DOHH2 (cell line): ENCODE results near the gene USF2.

Experiments used
- EZH2phosphoT487 ChIP-seq: fragments of 200-600 bp; sonication (generic); IDR thresholded peaks from 2 replicates; pipeline ENCODE4 v1.6.1; 2017; ENCODE audit warnings: borderline replicate concordance, mild to moderate bottlenecking, antibody characterized with exemption, low read length, moderate library complexity, mixed read lengths
- TF ChIP-seq, protein P1 (sequence below): fragments of 200-600 bp; sonication (generic); IDR thresholded peaks from one replicate; pipeline ENCODE4 v1.5.1; 2014; ENCODE audit warnings: antibody characterized with exemption, mild to moderate bottlenecking, low read depth, low read length; ENCODE audit not compliant: poor library complexity, severe bottlenecking

- TF ChIP-seq, protein P1, sequence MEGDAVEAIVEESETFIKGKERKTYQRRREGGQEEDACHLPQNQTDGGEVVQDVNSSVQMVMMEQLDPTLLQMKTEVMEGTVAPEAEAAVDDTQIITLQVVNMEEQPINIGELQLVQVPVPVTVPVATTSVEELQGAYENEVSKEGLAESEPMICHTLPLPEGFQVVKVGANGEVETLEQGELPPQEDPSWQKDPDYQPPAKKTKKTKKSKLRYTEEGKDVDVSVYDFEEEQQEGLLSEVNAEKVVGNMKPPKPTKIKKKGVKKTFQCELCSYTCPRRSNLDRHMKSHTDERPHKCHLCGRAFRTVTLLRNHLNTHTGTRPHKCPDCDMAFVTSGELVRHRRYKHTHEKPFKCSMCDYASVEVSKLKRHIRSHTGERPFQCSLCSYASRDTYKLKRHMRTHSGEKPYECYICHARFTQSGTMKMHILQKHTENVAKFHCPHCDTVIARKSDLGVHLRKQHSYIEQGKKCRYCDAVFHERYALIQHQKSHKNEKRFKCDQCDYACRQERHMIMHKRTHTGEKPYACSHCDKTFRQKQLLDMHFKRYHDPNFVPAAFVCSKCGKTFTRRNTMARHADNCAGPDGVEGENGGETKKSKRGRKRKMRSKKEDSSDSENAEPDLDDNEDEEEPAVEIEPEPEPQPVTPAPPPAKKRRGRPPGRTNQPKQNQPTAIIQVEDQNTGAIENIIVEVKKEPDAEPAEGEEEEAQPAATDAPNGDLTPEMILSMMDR = no peak
- no peak for TF ChIP-seq EZH2phosphoT487
Observed at GRCh38 chr19:35304036-35304435, 35.3 kb downstream of the USF2 start.
